ENCODE results near the gene LINGO1.

Gene LINGO1

DNA sequence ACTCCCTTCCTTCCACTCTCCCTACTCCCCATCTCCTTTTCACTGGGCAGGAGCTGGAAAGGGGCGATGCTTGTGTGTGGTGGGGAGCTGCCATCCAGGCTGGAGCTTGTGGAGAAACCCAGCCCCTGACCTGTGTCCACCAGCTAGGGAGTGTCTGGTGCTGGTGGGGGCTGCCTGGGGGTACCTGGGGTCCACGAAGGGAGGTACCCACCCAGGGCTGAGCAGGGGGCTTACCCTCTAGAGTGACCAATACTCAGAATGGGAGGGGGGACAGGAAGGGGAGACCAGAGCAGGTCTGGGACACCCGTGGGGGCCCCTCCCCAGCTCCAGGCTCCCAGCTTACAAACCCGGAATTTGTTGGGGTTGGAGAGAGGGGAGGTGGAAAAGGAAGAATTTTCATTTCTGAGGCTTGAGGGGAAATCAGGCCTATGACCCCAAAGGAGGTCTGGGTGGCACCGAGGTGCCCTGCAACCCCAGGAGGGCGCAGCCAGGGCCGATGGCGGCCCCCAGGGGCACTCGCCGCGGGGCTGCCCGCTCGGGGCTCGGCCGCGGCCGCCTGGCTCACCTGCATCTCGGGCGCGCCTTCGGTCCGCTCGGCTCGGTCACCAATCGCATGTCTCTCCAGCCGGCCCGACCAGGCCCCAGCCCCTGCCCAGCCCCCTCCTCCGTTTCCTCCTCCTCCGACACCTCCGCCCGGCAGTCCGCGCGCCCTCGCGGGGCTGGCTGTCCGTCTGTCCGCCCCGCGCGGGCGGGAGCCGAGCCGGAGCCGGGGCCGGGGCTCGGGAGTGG is 773 bp downstream of the LINGO1 start:
- TF ChIP-seq, protein P1, sequence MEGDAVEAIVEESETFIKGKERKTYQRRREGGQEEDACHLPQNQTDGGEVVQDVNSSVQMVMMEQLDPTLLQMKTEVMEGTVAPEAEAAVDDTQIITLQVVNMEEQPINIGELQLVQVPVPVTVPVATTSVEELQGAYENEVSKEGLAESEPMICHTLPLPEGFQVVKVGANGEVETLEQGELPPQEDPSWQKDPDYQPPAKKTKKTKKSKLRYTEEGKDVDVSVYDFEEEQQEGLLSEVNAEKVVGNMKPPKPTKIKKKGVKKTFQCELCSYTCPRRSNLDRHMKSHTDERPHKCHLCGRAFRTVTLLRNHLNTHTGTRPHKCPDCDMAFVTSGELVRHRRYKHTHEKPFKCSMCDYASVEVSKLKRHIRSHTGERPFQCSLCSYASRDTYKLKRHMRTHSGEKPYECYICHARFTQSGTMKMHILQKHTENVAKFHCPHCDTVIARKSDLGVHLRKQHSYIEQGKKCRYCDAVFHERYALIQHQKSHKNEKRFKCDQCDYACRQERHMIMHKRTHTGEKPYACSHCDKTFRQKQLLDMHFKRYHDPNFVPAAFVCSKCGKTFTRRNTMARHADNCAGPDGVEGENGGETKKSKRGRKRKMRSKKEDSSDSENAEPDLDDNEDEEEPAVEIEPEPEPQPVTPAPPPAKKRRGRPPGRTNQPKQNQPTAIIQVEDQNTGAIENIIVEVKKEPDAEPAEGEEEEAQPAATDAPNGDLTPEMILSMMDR (IDR thresholded peaks at IDR 0.05; ENCODE audit: low read depth, low read length) = no peak
- no peak overlapping the region for H3K4me3 ChIP-seq (ENCODE audit: low read depth, low read length)

DNA sequence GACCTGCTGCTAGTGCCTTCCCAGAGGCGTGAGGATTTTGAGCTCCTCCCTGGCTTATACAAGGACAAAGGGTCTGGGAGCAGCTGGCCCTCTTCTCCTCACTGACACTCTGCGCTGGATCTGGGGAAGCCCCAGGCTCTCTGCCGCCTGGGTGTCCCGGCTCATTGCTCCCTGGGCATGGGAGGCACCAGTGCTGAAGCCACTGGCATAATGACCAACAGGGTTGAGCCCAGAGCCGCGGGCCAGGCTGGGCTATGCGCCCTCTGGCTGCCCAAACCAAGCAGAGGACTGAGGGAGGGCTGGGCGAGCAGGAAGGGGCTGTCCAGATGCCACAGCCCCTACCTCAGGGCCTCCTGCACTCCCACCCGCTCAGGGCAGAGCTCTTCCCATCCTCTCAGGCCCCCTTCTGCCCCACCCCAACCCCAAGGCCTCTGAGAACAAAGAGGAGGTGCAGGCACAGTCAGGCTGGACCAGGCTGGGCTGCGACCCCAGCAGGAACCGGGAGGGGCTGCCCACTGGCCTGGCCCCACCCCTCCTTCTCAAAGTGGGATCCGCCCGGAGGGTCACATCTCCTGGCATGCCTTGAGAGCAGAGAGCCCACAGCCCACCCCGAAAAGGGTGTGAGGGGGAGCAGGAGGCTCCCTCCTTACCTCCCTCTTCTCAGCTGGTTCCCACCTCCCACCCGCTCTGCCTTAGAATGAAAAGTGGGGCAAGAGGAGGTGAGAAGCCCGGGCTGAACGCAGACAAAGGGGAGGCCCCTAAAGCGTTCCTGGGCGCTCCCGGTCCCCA is 1.6 kb downstream of the LINGO1 start:
- H3K4me3 ChIP-seq (ENCODE audit: low read depth, low read length) = no peak overlapping the region

DNA sequence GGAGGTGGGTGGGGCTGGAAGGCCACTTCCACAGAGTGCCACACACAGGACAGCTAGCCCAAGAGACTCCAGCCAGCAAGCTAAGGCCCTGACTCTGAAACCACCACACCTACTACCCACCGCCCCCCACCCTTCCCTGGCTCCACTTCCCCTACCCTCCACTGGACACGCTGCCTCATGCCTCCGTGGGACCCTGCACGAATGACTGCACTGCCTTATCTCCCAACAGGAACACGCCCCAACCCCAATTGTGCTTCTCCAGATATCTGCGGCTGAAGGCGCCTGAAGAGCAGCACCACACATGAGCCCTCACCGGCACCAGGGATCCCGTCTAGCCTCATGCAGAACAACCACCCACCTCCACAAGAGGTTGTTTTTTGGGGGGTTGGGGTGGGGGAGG is 2.7 kb downstream of the LINGO1 start:
- TF ChIP-seq, protein P1 (IDR thresholded peaks at IDR 0.05; ENCODE audit: low read depth, low read length) = no peak

More for the DNA sequence above, 1.6 kb downstream of the LINGO1 start:
- TF ChIP-seq, protein P1 (IDR thresholded peaks at IDR 0.05; ENCODE audit: low read depth, low read length) = no peak

DNA sequence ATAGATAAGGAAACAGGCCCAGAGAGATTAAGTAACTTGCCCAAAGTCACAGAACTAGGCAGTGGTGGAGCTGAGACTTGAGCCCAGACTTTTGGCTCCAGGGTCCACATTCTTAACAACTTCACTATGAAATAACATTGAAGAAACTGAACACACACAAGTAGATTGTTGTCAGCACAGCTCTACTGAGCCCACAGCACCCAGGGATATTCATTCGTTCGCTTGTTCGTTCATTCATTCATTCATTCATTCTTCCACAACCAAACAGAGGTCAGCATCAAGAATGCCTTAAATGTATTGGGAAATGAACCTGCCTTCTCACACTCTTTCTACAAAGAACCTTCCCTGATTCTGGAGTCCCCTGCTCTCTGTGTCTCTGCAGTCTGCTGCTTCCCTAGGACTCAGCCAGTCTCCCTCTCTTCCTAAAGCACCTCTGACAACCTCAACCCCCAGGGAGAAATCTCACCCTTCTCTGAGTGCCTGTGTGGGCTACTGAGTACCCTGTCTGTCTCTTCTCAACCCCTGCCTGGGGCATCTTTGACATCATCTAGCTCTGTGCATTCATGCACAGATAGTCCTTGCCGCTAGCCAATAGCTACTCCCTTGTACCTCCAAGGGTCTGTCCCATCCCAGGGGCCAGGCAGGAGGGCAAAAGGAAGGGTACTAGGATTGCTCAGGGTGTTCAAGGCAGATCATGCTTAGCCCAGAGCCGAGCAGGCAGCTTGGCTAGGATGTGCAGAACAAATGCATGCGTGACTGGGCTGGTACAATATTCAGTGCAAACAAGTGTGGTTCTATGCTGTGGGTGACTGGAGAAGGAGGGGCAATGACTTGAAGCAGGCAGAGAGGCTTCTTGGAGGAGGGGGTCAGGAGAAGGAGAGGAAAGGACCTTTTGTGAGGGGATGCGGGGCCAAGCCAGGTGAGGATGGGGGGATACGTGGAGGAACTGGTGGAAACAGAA is 3.4 kb downstream of the LINGO1 start:
- no peak overlapping the region for H3K4me3 ChIP-seq (ENCODE audit: low read depth, low read length)
- TF ChIP-seq, protein P1 (IDR thresholded peaks at IDR 0.05; ENCODE audit: low read depth, low read length) = no peak

More for the DNA sequence above, 2.7 kb downstream of the LINGO1 start:
- no peak overlapping the region for H3K4me3 ChIP-seq (ENCODE audit: low read depth, low read length)

DNA sequence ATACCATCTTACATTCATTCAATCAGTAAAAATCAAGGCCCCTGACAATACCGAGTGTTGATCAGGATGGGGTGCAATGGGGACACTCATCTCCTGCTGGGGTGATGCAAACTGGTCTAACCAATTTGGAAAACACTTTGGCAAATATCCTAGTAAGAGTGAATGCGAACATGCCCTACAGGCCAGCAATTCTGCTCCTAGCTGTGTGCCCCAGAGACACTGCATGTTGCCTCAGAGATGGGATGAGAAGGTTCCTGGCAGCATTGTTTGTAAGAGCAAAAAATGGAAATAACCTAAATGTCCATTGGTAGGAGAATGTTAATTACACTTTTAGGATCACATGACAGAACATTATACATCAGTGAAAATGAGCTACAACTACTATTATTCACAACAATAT is 4.7 kb downstream of the LINGO1 start:
- TF ChIP-seq, protein P1 (IDR thresholded peaks at IDR 0.05; ENCODE audit: low read depth, low read length) = no peak
- no peak overlapping the region for H3K4me3 ChIP-seq (ENCODE audit: low read depth, low read length)

DNA sequence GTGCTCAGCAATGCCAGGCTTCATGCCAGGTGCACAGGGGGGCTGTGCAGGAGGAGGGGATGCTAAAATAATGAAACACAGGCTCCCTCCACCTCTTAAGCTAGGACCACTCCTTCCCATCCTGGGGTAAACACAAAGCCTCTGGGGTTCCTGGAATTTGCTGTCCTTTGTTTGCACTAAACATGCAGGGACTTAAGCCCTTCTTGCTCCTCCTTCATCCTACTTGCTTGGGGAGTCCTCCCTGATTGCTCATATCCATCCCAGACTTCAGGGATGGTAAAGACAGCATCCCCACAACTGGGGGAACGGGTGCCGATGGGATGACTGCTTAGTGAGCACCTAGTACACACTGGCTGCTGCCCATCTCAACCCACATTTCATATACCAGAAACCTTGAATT is 5.1 kb downstream of the LINGO1 start:
- TF ChIP-seq, protein P1 (IDR thresholded peaks at IDR 0.05; ENCODE audit: low read depth, low read length) = no peak
- no peak overlapping the region for H3K4me3 ChIP-seq (ENCODE audit: low read depth, low read length)
